IMR-90 (cell line): ENCODE results near the gene DUSP2. TPM values are rescaled to one million over a fixed set of nuclear protein-coding genes. Genes with fewer than 3 reads are reported as not detected.

Experiments used
- polyA plus RNA-seq, 3 experiments: library from polyadenylated mRNA; depleted of rRNA; stranded (reverse); fragments of >200 nt; gene quantifications; 2 replicates each; pipeline ENCODE4 v1.2.3, GENCODE V29; 2012; ENCODE audit warnings: low replicate concordance in 1 of 3
- total RNA-seq: library from RNA; depleted of rRNA; stranded (reverse); fragments of >200 nt; gene quantifications from 2 replicates; pipeline ENCODE4 v1.2.3, GENCODE V29; 2012; rRNA removed

Gene DUSP2
- total and polyA plus RNA-seq, 2 of the 4 experiments (the other 2 are of a cell fraction), result 1.8 to 3.8 TPM

Other genes starting within 250 kb of the DUSP2 start
- 27.1 and 32.8 TPM in 2 replicates for gene ANKRD36C, start 153.6 kb downstream of the DUSP2 start, total RNA-seq
- 1.5 and 2.2 TPM in 2 replicates for gene ANKRD36C, start 153.6 kb downstream of the DUSP2 start, polyA plus RNA-seq (2012; rRNA removed)
- gene GPAT2, start 110.5 kb downstream of the DUSP2 start, total RNA-seq, result 0.28 and 0.36 TPM in 2 replicates
- gene GPAT2, start 110.5 kb downstream of the DUSP2 start, polyA plus RNA-seq (2012; rRNA removed), result 0.53 and 0.57 TPM in 2 replicates
- gene ADRA2B, start 28.9 kb downstream of the DUSP2 start, total RNA-seq, result not detected in 2 replicates
- not detected in 2 replicates for gene ADRA2B, start 28.9 kb downstream of the DUSP2 start, polyA plus RNA-seq (2012; rRNA removed)
- gene ASTL, start 6.9 kb downstream of the DUSP2 start, total RNA-seq, result not detected in 2 replicates
- gene ASTL, start 6.9 kb downstream of the DUSP2 start, polyA plus RNA-seq (2012; rRNA removed), result not detected in 2 replicates
- gene STARD7, start 63.4 kb upstream of the DUSP2 start, total RNA-seq, result 138 and 189 TPM in 2 replicates
- 51.1 and 61.7 TPM in 2 replicates for gene STARD7, start 63.4 kb upstream of the DUSP2 start, polyA plus RNA-seq (2012; rRNA removed)
- 20.0 and 35.7 TPM in 2 replicates for gene TMEM127, start 120.6 kb upstream of the DUSP2 start, total RNA-seq
- gene TMEM127, start 120.6 kb upstream of the DUSP2 start, polyA plus RNA-seq (2012; rRNA removed), result 47.6 and 52.2 TPM in 2 replicates
- 85.5 and 94.3 TPM in 2 replicates for gene CIAO1, start 120.8 kb upstream of the DUSP2 start, total RNA-seq
- gene CIAO1, start 120.8 kb upstream of the DUSP2 start, polyA plus RNA-seq (2012; rRNA removed), result 78.8 and 81.1 TPM in 2 replicates
- 44.1 and 44.2 TPM in 2 replicates for gene SNRNP200, start 160.1 kb upstream of the DUSP2 start, total RNA-seq
- gene SNRNP200, start 160.1 kb upstream of the DUSP2 start, polyA plus RNA-seq (2012; rRNA removed), result 108 TPM in 2 replicates
- gene ITPRIPL1, start 179.9 kb upstream of the DUSP2 start, total RNA-seq, result 1.1 and 1.4 TPM in 2 replicates
- gene ITPRIPL1, start 179.9 kb upstream of the DUSP2 start, polyA plus RNA-seq (2012; rRNA removed), result 0.84 and 0.99 TPM in 2 replicates
- 16.7 and 17.7 TPM in 2 replicates for gene NCAPH, start 190.3 kb upstream of the DUSP2 start, total RNA-seq
- 16.5 and 19.4 TPM in 2 replicates for gene NCAPH, start 190.3 kb upstream of the DUSP2 start, polyA plus RNA-seq (2012; rRNA removed)